ENCODE data around the gene DLG5. TPM values are rescaled to one million over a fixed set of nuclear protein-coding genes. Genes with fewer than 3 reads are reported as not detected.

DLG5 gene
- total RNA-seq, 2 donors from 2014 or later, result 1.3 to 4.6 TPM

- ATAC-seq (no peak), DNase-seq (ENCODE audit: low spot score in 2 of 2) (no peak)
- no peaks in the 10 kb centered on the region for H3K9me3 Mint-ChIP-seq
- no peaks in the 10 kb centered on the region for H3K36me3 Mint-ChIP-seq
- no peak overlapping the region for H3K27ac Mint-ChIP-seq
These were observed 114.6 kb downstream of the DLG5 start for GRCh38 chr10:77811831-77812430.

DNA sequence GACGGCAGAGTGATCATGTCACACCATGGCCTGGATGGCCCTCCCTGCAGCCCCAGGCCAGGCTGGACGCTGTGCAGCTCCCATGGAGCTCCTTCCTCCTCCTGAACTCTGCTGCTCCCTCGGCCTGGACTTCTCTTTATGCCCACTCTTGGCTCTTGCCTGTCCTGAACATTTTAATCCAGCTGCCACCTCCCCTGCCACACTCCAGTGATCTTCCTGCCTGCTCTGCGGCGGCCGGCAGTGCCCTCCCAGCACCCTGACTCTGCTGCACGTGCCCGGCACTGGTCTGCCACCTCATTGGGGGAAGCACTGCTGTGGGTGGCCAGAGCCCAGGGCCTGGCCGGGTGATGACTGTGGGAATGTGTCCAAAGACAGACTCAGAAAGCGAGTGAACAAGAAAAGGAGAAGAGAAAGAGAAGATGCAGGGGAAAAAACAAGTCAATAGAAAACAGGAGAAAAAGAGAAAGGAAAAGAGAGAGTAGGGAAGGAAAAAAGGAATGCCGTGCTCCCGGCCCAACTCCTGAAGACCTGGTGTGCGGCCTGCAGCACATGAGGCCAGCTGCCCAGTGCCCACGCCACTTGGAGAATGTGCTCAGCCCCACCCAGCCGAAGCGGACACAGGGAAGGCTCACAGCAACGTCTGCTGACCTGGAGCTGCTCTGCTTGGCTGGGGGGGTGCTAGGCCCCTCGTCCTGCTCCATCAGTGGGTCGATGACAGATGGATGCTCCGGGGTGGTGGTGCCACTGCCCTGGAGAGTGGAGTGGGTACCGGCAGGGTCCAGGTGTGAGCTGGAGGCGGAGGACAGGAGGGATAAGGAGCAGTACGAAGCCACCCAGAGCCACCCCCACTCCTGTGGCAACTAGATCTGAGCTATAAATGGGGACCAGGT, 115.9 kb downstream of the DLG5 start:
- ATAC-seq, result no peak
- no peak overlapping the region for H3K27ac Mint-ChIP-seq
- no peak for DNase-seq (ENCODE audit: low spot score in 2 of 2)
- H3K36me3 Mint-ChIP-seq, result no peaks in the 10 kb centered on the region
- H3K9me3 Mint-ChIP-seq, result no peaks in the 10 kb centered on the region

DNA sequence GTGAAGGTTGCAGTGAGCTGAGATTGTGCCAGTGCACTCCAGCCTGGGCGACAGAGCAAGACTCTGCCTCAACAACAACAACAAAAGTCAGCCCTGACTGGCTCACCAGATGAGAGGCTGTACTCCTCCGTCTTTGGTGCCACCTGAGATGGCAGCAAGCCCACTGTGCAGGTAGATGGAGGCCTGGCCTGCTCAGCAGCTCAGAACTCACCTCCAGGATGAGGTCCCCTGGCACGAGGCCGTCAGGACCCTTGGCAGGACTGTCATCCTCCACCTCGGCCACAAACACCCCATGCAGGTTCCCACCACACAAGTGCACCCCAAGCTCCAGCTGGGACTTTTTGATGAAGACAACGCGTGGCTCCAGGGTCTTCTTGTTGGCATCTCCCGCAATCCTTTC, 117.2 kb downstream of the DLG5 start:
- Mint-ChIP-seq H3K27ac (peak overlapping the region in 1 of 2 donors; percentile 51), H3K36me3 (no peaks in the 10 kb centered on the region), H3K9me3 (no peaks in the 10 kb centered on the region)
- no peak for DNase-seq (ENCODE audit: low spot score in 2 of 2)
- ATAC-seq, result no peak

GRCh38 chr10:77807706-77808105, 118.8 kb downstream of the DLG5 start:
- no peaks in the 10 kb centered on the region for H3K36me3 Mint-ChIP-seq
- H3K27ac Mint-ChIP-seq, result no peak overlapping the region
- no peaks in the 10 kb centered on the region for H3K9me3 Mint-ChIP-seq
- DNase-seq (ENCODE audit: low spot score in 2 of 2) (no peak), ATAC-seq (no peak)

DNA sequence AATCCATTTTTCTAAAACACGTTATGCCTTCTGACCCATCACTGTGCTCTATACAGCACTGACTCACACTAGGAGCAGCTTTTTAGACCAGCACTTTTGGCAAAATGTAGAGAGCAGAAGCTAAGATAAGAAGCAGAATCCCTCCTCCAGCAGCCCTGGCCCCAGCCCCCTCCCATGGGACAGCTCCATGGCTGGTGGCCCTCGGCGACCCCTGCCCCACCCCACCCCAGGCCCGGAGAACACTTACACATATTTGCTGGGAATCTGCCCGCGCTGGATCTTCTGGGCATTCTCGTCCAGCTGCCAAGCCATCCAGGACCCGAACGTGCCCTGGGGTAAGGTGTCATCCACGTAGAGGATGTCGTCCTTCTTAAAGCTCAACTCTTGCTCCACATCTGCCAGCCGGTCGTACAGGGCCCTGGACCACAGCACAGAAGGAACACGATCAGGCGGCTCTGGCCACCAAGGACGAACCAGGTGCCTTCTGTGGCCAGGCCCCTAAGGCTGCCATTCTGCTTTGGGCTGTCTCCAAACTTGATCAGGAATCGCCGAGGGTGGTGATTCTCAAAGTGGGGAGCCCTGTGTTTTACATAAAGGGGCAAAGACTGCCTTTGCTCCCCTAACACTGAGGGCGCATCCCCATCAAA, 119.9 kb downstream of the DLG5 start:
- ATAC-seq, result no peak
- H3K9me3 Mint-ChIP-seq, result no peaks in the 10 kb centered on the region

GRCh38 chr10:77805676-77806075, 120.9 kb downstream of the DLG5 start:
- DNase-seq (ENCODE audit: low spot score in 2 of 2), result no peak
- no peaks in the 10 kb centered on the region for H3K9me3 Mint-ChIP-seq
- H3K36me3 Mint-ChIP-seq, result no peaks in the 10 kb centered on the region
- no peak overlapping the region for H3K27ac Mint-ChIP-seq
- no peak for ATAC-seq

More for the DNA sequence above, 119.9 kb downstream of the DLG5 start:
- DNase-seq (ENCODE audit: low spot score in 2 of 2), result no peak
- H3K27ac Mint-ChIP-seq, result no peak overlapping the region
- no peaks in the 10 kb centered on the region for H3K36me3 Mint-ChIP-seq

- DNase-seq (ENCODE audit: low spot score in 2 of 2), result no peak
These were observed 122.2 kb downstream of the DLG5 start for GRCh38 chr10:77804371-77804770.

GRCh38 chr10:77801474-77802161, 124.9 kb downstream of the DLG5 start:
- no peaks in the 10 kb centered on the region for H3K9me3 Mint-ChIP-seq

More at GRCh38 chr10:77804371-77804770, 122.2 kb downstream of the DLG5 start:
- Mint-ChIP-seq H3K36me3 (no peaks in the 10 kb centered on the region), H3K27ac (no peak overlapping the region), H3K9me3 (no peaks in the 10 kb centered on the region)
- no peak for ATAC-seq

GRCh38 chr10:77800738-77801266, 125.8 kb downstream of the DLG5 start:
- ATAC-seq (peak in 1 of 2 donors; percentile 10), DNase-seq (ENCODE audit: low spot score in 2 of 2) (no peak)
- Mint-ChIP-seq H3K27ac (peak overlapping the region; percentile 45 to 75), H3K9me3 (no peaks in the 10 kb centered on the region), H3K36me3 (no peaks in the 10 kb centered on the region)

More at GRCh38 chr10:77801474-77802161, 124.9 kb downstream of the DLG5 start:
- DNase-seq (ENCODE audit: low spot score in 2 of 2) (peak; percentile 46 to 60), ATAC-seq (peak; percentile 96)
- Mint-ChIP-seq H3K36me3 (no peaks in the 10 kb centered on the region), H3K27ac (peak overlapping the region; percentile 73 to 75)

DNA sequence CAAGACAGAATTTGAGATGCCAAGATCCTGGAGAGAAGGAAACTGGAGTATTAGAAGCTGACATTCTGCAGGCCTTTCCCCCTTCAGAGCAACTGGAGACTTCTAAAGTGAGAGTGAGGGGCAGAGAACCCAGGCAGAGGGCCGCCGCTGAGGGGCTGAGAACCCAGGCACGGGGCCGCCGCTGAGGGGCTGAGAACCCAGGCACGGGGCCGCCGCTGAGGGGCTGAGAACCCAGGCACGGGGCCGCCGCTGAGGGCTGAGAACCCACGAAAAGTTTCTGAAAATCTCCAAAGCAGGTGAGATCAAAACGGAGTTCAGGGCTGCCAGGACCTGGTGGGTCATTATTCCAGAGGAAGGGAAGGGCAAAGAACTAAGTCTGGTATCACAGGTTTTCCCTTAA, 126.2 kb downstream of the DLG5 start:
- Mint-ChIP-seq H3K27ac (no peak overlapping the region), H3K9me3 (no peaks in the 10 kb centered on the region), H3K36me3 (no peaks in the 10 kb centered on the region)
- ATAC-seq (no peak), DNase-seq (ENCODE audit: low spot score in 2 of 2) (no peak)

DNA sequence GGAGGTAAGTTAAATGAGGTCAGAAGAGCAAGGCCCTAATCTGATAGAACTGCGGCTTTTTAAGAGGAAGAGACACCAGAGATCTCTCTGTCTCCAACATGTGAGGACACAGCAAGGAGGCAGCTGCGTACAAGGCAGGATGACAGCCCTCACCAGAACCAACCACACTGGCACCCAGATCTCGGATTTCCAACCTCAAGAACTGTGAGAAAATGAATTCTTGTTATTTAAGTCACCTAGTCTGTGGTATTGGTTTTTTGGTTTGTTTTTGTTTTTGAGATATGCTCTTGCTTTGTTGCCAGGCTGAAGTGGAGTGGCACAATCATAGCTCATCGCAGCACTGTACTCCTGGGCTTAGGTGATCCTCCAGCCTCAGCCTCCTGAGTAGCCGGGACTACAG, 127.2 kb downstream of the DLG5 start:
- Mint-ChIP-seq H3K27ac (no peak overlapping the region), H3K9me3 (no peaks in the 10 kb centered on the region), H3K36me3 (no peaks in the 10 kb centered on the region)
- no peak for ATAC-seq
- no peak for DNase-seq (ENCODE audit: low spot score in 2 of 2)

- Mint-ChIP-seq H3K36me3 (no peaks in the 10 kb centered on the region), H3K9me3 (no peaks in the 10 kb centered on the region), H3K27ac (no peak overlapping the region)
- no peak for ATAC-seq
- DNase-seq (ENCODE audit: low spot score in 2 of 2), result no peak
These were observed 127.6 kb downstream of the DLG5 start for GRCh38 chr10:77798940-77799339.

GRCh38 chr10:77796311-77796915, 130.1 kb downstream of the DLG5 start:
- Mint-ChIP-seq H3K9me3 (no peaks in the 10 kb centered on the region), H3K36me3 (no peaks in the 10 kb centered on the region), H3K27ac (no peak overlapping the region)
- no peak for ATAC-seq
- DNase-seq (ENCODE audit: low spot score in 2 of 2), result no peak

- no peak for ATAC-seq
- Mint-ChIP-seq H3K9me3 (no peaks in the 10 kb centered on the region), H3K36me3 (no peaks in the 10 kb centered on the region), H3K27ac (no peak overlapping the region)
- DNase-seq (ENCODE audit: low spot score in 2 of 2), result no peak
These were observed 131.0 kb downstream of the DLG5 start for GRCh38 chr10:77795426-77796055.

DNA sequence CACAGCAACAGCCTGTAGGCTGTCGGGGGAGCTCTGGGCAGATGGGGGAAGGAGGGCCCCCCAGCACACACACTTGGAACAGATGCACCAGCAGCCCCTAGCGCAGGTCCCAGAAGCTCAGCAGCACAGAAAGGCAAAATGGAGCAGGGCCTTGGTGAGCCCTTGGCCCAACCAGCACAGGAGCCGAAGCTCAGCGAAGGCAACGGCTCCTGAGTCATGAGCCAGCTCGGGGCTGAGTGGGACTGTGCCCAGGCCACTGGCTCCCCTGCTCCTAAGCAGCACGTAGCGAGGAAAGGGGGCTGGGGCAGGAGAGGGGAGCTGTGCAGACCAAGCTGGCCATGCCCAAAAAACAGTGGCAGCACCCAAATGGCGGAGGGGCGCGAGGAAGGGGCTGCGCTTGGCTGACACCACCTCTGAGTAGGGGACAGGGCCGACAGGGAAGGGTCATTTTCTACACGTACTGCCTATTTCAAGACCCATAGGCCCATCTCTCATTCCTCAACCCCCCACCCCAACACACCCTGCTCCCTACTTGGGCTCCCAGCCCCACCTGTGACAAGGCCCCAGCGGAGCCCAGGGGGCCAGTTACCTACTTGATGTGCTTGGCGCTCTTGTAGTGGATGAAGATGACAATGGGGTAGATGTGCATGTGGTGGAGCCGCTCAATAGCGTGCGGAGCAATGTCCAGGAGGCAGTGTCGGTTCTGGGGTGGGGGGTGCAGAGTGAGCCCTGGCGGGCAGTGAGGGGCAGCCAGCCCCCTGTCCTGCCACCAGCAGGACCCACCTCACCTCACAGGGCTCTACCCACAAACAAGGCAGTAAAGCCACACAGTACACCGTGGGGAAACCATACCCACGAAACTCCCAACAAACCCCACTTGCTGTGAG, 132.1 kb downstream of the DLG5 start:
- DNase-seq (ENCODE audit: low spot score in 2 of 2) (no peak), ATAC-seq (no peak)
- no peaks in the 10 kb centered on the region for H3K36me3 Mint-ChIP-seq
- no peak overlapping the region for H3K27ac Mint-ChIP-seq
- no peaks in the 10 kb centered on the region for H3K9me3 Mint-ChIP-seq
